ENCODE results near the gene EEFSEC. TPM values are rescaled to one million over a fixed set of nuclear protein-coding genes. Genes with fewer than 3 reads are reported as not detected.

EEFSEC gene
- total RNA-seq, 1 experiment from 2014 or later, result 37.7 TPM

DNA sequence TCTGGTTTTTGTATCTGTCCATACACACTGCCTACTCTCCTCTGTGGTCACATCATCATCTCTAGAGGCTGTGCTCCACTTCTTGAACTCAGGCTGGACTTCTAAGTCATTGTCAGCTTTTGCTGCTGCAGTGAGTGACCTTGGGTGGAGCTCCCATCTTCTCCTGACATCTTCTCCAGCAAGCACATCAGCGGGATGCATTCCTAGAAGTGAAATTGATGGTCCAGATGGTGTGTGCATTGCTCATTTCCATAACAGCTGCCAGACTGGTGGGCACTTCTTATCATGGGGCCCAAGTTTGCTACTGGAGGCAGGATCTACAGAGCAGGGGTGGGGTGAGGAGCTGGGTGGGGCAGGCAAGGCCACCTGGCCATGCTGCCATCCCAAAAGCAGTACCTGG, 203.5 kb downstream of the EEFSEC start:
- BruUV-seq (replicated peaks), result no TSS peak
- Mint-ChIP-seq H3K4me3 (ENCODE audit: low read depth, unreplicated experiment) (no peak overlapping the region), H3K4me1 (ENCODE audit: low read depth, unreplicated experiment) (peaks cover 14% of the 10 kb centered on the region), H3K36me3 (ENCODE audit: insufficient read depth, unreplicated experiment) (peaks cover 4% of the 10 kb centered on the region), H3K27ac (ENCODE audit: unreplicated experiment) (no peak overlapping the region), H3K27me3 (ENCODE audit: unreplicated experiment) (no peaks in the 10 kb centered on the region), H3K9me3 (ENCODE audit: low read depth, unreplicated experiment) (no peaks in the 10 kb centered on the region)
- TF ChIP-seq, protein P1, sequence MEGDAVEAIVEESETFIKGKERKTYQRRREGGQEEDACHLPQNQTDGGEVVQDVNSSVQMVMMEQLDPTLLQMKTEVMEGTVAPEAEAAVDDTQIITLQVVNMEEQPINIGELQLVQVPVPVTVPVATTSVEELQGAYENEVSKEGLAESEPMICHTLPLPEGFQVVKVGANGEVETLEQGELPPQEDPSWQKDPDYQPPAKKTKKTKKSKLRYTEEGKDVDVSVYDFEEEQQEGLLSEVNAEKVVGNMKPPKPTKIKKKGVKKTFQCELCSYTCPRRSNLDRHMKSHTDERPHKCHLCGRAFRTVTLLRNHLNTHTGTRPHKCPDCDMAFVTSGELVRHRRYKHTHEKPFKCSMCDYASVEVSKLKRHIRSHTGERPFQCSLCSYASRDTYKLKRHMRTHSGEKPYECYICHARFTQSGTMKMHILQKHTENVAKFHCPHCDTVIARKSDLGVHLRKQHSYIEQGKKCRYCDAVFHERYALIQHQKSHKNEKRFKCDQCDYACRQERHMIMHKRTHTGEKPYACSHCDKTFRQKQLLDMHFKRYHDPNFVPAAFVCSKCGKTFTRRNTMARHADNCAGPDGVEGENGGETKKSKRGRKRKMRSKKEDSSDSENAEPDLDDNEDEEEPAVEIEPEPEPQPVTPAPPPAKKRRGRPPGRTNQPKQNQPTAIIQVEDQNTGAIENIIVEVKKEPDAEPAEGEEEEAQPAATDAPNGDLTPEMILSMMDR (IDR thresholded peaks at IDR 0.05; ENCODE audit: unreplicated experiment), result no peak
- intact Hi-C loops (cut with micrococcal nuclease; ENCODE audit: unreplicated experiment), result no loop called here
- DNase-seq, result no peak
- CTCF ChIA-PET, result no interaction called here

DNA sequence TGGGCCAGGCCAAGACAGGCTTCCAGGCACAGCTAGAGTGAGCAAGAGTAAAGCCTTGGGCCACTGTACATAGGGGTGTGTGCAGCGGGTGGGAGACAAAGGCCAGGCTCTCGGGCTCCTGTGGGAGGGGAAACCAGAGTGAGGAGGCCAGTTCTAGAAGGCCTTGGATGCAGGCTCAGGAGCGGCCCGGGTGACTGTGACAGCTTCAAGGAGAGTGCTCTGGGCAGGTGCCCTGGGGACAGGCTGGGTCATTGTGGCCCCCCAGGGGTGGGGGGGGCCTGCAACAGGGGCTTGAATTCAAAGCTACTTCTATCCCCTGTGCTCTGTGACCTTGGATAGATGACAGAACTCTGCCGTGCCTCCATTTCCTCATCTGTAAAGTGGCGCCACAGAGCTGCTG, 204.3 kb downstream of the EEFSEC start:
- H3K4me3 Mint-ChIP-seq (ENCODE audit: low read depth, unreplicated experiment), result no peak overlapping the region
- TF ChIP-seq, protein P1 (IDR thresholded peaks at IDR 0.05; ENCODE audit: unreplicated experiment), result no peak
- peaks cover 14% of the 10 kb centered on the region for H3K4me1 Mint-ChIP-seq (ENCODE audit: low read depth, unreplicated experiment)
- CTCF ChIA-PET, result no interaction called here
- no peaks in the 10 kb centered on the region for H3K9me3 Mint-ChIP-seq (ENCODE audit: low read depth, unreplicated experiment)
- no peaks in the 10 kb centered on the region for H3K27me3 Mint-ChIP-seq (ENCODE audit: unreplicated experiment)
- intact Hi-C loops (cut with micrococcal nuclease; ENCODE audit: unreplicated experiment), result no loop called here
- no TSS peak for BruUV-seq (replicated peaks)
- peaks cover 4% of the 10 kb centered on the region for H3K36me3 Mint-ChIP-seq (ENCODE audit: insufficient read depth, unreplicated experiment)
- DNase-seq, result no peak
- no peak overlapping the region for H3K27ac Mint-ChIP-seq (ENCODE audit: unreplicated experiment)

DNA sequence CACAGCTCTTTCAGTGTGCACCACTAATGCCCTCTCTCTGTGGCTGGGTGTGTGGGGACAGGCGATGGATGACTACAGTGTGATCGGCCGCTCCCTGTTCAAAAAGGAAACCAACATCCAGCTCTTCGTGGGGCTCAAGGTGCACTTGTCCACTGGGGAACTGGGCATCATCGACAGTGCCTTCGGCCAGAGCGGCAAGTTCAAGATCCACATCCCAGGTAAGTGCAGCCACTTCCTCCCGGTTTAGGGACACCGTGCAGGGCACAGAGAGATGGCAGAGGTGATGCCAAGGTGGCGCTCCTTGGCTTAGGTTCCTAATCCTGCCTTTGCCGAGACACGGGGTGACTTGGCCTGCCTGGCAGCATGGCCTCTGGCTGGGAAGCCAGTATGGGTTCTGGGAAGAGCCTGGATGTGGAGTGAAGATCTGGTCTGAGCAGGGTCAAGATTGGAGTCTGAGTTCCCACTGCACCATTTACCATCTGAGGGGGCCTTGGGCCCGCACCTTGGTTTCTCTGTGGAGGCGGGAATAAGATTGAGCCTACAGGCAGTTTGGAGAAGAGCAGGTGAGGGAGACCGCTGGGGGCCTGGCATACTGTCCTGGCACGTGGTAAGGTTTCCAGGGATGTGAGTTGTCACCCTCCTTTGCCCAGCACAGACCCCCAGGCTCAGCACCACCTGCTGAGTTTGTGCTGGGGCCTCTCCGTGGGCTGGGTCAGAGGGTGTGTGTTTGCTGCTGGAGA, 205.0 kb downstream of the EEFSEC start:
- Mint-ChIP-seq H3K36me3 (ENCODE audit: insufficient read depth, unreplicated experiment) (peaks cover 4% of the 10 kb centered on the region), H3K4me3 (ENCODE audit: low read depth, unreplicated experiment) (no peak overlapping the region), H3K4me1 (ENCODE audit: low read depth, unreplicated experiment) (peaks cover 14% of the 10 kb centered on the region), H3K27ac (ENCODE audit: unreplicated experiment) (no peak overlapping the region), H3K9me3 (ENCODE audit: low read depth, unreplicated experiment) (no peaks in the 10 kb centered on the region), H3K27me3 (ENCODE audit: unreplicated experiment) (no peaks in the 10 kb centered on the region)
- intact Hi-C loops (cut with micrococcal nuclease; ENCODE audit: unreplicated experiment), result no loop called here
- TF ChIP-seq, protein P1 (IDR thresholded peaks at IDR 0.05; ENCODE audit: unreplicated experiment), result no peak
- no TSS peak for BruUV-seq (replicated peaks)
- DNase-seq, result no peak
- CTCF ChIA-PET, result no interaction called here

DNA sequence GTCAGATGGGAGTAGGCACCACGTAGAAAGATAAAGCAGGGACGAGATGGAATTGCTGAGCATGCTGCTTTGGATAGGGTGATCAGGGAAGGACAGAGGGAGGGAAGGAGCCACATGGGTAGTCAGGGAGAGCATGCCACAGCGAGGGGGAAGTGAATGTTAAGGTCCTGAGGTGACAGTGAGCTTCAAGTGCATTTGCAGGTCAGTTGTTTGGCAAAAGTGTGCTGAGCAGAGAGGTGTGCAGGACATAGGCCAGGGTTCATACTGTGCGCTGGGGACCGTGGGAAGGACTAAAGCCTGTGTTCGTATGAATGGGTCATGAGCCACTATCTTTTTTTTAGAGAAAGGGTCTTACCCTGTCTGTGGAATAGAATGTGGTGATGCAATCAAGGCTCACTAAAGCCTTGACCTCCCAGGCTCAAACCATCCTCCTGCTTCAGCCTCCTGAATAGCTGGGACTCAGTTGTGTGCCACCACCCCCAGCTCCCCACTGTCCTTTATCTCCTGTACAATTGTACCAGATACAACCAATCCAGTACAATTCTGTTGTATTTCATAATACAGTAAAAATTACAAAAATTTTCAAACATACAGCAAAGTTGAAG, 205.9 kb downstream of the EEFSEC start:
- intact Hi-C loops (cut with micrococcal nuclease; ENCODE audit: unreplicated experiment), result no loop called here
- CTCF ChIA-PET, result interaction anchor here (1.9 kb wide), 1 partner anchor 24 kb away, joined by 5 read pairs; no protein-coding TSS in a partner anchor
- no peak for DNase-seq
- peaks cover 14% of the 10 kb centered on the region for H3K4me1 Mint-ChIP-seq (ENCODE audit: low read depth, unreplicated experiment)
- no peak overlapping the region for H3K4me3 Mint-ChIP-seq (ENCODE audit: low read depth, unreplicated experiment)
- no peaks in the 10 kb centered on the region for H3K9me3 Mint-ChIP-seq (ENCODE audit: low read depth, unreplicated experiment)
- TF ChIP-seq, protein P1 (IDR thresholded peaks at IDR 0.05; ENCODE audit: unreplicated experiment), result no peak
- no TSS peak for BruUV-seq (replicated peaks)
- peaks cover 4% of the 10 kb centered on the region for H3K36me3 Mint-ChIP-seq (ENCODE audit: insufficient read depth, unreplicated experiment)
- H3K27me3 Mint-ChIP-seq (ENCODE audit: unreplicated experiment), result no peaks in the 10 kb centered on the region
- no peak overlapping the region for H3K27ac Mint-ChIP-seq (ENCODE audit: unreplicated experiment)

Measured in Calu3 (cell line).